GM06990 (cell line): Measurements from ENCODE around the gene CDK5R1.
A peak's percentile ranks its signal among the peaks of the same experiment; 100 is the strongest.

ENCODE experiments used
- DNase-seq: peaks from one replicate; pipeline ENCODE4 v3.0.0-alpha.2; 2011; ENCODE audit not compliant: insufficient read length; ENCODE audit errors: extremely low read depth
- H3K27me3 ChIP-seq: replicated peaks from 2 replicates; pipeline ENCODE4 v1.6.0; 2011; ENCODE audit warnings: low read length; ENCODE audit not compliant: control insufficient read depth, insufficient read depth
- H3K36me3 ChIP-seq: 2 replicates; pipeline ENCODE4 v1.5.1; 2011; ENCODE audit warnings: low read length; ENCODE audit not compliant: control insufficient read depth, insufficient read depth
- H3K4me3 ChIP-seq: replicated peaks from 2 replicates; pipeline ENCODE4 v1.5.1; 2011; ENCODE audit warnings: low read depth, mild to moderate bottlenecking, control low read depth, low read length
- TF ChIP-seq, protein P1 (sequence below): IDR thresholded peaks from 2 replicates; pipeline ENCODE4 v1.5.1; 2011; ENCODE audit warnings: low read length, control low read depth, mild to moderate bottlenecking, inconsistent platforms; ENCODE audit not compliant: insufficient read depth, poor library complexity, severe bottlenecking

CDK5R1 gene

GRCh38 chr17:32487473-32488176, 832 bp downstream of the CDK5R1 start:
- peak; percentile 62 for DNase-seq
- TF ChIP-seq, protein P1, sequence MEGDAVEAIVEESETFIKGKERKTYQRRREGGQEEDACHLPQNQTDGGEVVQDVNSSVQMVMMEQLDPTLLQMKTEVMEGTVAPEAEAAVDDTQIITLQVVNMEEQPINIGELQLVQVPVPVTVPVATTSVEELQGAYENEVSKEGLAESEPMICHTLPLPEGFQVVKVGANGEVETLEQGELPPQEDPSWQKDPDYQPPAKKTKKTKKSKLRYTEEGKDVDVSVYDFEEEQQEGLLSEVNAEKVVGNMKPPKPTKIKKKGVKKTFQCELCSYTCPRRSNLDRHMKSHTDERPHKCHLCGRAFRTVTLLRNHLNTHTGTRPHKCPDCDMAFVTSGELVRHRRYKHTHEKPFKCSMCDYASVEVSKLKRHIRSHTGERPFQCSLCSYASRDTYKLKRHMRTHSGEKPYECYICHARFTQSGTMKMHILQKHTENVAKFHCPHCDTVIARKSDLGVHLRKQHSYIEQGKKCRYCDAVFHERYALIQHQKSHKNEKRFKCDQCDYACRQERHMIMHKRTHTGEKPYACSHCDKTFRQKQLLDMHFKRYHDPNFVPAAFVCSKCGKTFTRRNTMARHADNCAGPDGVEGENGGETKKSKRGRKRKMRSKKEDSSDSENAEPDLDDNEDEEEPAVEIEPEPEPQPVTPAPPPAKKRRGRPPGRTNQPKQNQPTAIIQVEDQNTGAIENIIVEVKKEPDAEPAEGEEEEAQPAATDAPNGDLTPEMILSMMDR, result peak; percentile 18
- peaks cover 5% of the 10 kb centered on the region; the same call in 1 of the 2 replicates for H3K36me3 ChIP-seq
- peak overlapping the region; percentile 69 for H3K4me3 ChIP-seq
- no peaks in the 10 kb centered on the region for H3K27me3 ChIP-seq

- DNase-seq, result no peak
- no peaks in the 10 kb centered on the region for H3K27me3 ChIP-seq
- TF ChIP-seq, protein P1, result no peak
- H3K36me3 ChIP-seq, result peaks cover 5% of the 10 kb centered on the region; the same call in 1 of the 2 replicates
- peak overlapping the region; percentile 69 for H3K4me3 ChIP-seq
These were observed 1.4 kb downstream of the CDK5R1 start for GRCh38 chr17:32488177-32488542.

DNA sequence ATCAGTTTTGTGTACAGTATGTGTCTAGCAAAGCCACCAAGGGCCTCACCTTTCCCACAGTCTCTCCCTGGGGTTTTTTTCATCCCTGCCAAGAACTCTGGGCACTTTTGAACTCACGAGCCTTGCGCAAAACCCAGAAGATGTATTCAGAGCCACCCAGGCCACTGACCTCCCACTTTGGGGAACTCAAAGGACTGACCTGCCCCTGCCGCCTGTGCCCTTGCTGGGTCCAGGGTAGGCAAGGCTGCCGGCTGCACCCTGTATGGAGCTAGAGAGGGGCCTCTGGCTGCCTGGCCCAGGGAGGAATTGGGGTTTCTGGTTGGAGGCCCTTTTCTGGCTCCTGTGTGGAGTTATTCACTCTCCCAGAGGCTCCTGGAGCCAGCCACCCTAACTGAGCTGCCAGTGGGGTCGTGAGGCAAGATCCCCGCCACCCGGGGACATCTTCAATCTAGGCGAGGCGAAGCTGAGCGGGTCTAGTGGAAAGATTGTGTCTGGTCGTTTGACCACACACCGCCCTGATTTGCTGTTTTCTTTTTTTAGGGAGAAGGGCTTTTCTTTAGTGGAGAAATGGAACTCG, 1.9 kb downstream of the CDK5R1 start:
- H3K4me3 ChIP-seq, result peak overlapping the region; percentile 69
- TF ChIP-seq, protein P1, result no peak

DNA sequence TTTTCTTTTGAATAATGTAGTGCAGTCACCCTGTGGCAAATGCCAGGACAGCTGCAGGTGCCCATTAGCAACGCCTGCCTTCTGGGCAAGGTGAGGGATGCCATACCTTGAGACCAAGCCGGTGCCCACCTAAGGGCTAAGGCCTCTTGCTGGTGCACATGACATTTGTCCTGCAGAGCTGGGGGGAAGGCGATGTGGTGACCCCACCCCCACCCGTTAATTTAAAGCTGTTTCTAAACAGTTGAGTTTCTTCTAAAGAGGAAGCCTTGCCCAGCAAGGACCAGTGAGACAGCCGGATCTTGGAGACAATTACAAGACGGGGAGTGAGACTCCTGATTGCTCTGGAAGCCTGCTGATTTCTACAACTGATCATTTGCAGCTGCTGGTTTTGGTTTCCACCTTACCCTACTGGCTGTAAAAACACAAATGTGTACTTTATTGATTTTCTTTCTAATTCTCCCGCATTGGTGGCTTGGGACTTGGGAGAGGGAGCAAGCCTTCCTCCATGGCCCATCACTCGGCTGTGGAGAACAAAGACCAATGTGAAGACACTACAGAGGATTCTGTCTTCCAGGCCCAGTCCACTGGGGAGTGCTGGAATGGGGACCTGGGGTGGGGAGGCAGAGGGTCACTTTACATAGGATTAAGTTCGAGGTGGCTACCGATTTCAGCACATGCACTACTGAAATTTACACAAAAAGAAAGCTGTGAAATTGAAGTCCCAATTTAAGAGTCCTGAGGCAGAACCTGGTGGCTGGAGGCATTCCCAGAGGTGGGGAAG, 2.7 kb downstream of the CDK5R1 start:
- no peaks in the 10 kb centered on the region for H3K27me3 ChIP-seq
- TF ChIP-seq, protein P1, result no peak
- DNase-seq, result no peak
- H3K36me3 ChIP-seq, result peaks cover 5% of the 10 kb centered on the region; the same call in 1 of the 2 replicates
- peak overlapping the region; percentile 69 for H3K4me3 ChIP-seq

More for the DNA sequence above, 1.9 kb downstream of the CDK5R1 start:
- peaks cover 5% of the 10 kb centered on the region; the same call in 1 of the 2 replicates for H3K36me3 ChIP-seq
- no peak for DNase-seq
- H3K27me3 ChIP-seq, result no peaks in the 10 kb centered on the region

- TF ChIP-seq, protein P1, result peak; percentile 13
- no peaks in the 10 kb centered on the region for H3K27me3 ChIP-seq
- no peak for DNase-seq
- H3K36me3 ChIP-seq, result peaks cover 5% of the 10 kb centered on the region; the same call in 1 of the 2 replicates
- peak overlapping the region; percentile 69 for H3K4me3 ChIP-seq
These were observed 3.3 kb downstream of the CDK5R1 start for GRCh38 chr17:32490101-32490482.
